ACHN (cell line): ENCODE data around the gene TCIRG1.

ENCODE experiments used
- DNase-seq: peaks from one replicate; pipeline ENCODE4 v3.0.0-alpha.2; 2015
- in situ Hi-C: cut with HindIII; loops from 2 replicates; pipeline ENCODE4 v1.10.0; 2017; ENCODE audit warnings: low sequenced_read_pairs, low pct_ligation_motif_present, low pct_unique_long_range_greater_than_20kb

TCIRG1 gene

DNA sequence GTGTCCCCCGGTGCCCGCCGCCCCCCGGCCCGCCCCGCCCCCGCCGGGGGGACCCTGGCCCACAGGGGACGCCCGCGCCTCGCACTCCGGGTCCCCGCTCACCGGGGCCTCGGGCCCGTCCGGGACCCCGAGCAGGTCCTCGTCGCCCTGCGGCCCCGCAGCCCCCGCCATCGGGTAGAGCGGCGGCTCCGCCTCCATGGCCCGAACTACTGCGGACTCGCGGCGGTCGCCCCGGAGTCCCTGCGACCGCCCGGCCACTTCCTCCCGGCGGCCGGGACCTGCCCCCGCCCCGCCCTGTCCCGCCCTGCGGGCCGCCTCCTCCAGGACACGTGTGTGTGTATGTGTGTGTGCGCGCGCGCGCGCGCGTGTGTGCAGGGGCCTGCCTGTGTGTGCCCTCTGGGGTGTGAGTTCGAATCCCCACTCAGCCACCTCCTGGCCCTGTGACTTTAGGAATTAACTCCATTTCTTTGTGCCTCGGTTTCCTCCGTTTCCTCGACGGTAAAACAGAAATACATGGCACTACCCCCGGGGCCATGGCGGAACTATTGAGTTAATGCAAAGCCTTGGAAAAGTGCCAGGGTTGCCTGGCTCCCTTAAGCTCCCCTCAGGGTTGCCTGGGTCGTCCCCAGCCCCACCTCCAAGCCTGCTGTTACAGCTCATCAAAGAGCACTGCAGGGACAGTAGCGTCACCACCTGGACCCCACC lies 34.8 kb upstream of the TCIRG1 start, which contains the start of gene UNC93B1:
UNC93B1 (minus strand) TSS at position 252 of the 705 bp plus-strand sequence; CDS start at position 198, 54 bp downstream.
- in situ Hi-C loops, result no loop called here
- DNase-seq, result peak; percentile 83

- in situ Hi-C loops, result no loop called here
- no peak for DNase-seq
These were observed 34.1 kb upstream of the TCIRG1 start for GRCh38 chr11:68004551-68005335.

GRCh38 chr11:68006606-68007166 lies 32.1 kb upstream of the TCIRG1 start:
- in situ Hi-C loops, result no loop called here
- DNase-seq, result no peak

DNA sequence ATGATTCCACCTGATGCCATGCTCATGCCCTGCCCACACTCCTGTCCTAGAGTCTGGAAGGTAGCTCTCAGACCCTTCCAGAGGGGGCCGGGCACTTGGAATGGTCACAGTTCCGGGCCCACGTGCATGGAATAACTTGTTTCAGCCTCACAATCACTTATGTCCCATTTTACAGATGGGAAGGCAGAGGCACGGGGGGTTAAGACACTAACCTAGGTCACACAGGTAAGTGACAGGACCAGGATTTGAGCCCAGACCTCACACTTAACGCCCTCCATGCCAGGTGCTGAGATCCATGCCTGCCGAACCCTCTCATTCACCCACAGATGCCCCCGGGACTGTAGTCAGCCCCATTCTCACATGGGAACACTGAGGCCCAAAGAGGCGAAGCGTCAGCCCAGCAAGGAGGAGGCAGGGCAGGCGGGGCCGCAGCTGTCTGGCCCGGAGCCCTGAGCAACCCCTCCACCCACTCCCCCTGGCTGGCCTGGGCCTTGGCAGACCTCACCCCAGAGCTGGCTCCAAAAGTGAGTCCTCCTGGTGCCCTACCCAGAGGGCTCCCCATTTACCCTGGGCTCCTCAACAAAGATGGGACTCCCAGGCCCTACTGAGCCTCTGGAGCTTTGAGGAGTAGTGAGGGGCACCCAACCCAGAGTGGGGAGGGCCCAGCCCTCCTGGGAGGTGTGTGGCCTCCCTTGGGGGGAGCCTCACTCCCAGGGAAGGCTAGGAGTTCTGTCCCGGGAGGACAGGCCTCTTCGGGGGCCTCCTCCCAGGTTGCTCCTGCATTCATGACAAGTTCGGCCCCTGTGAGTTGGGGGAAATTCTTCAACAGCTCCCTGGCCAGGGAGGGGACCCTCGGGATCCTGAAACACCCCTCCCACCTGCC lies 31.1 kb upstream of the TCIRG1 start:
- DNase-seq, result no peak
- in situ Hi-C loops, result no loop called here

- DNase-seq, result no peak
- in situ Hi-C loops, result no loop called here
These were observed 30.2 kb upstream of the TCIRG1 start for GRCh38 chr11:68008381-68009337.

GRCh38 chr11:68009391-68010089 lies 29.3 kb upstream of the TCIRG1 start:
- in situ Hi-C loops, result no loop called here
- DNase-seq, result peak; percentile 59

DNA sequence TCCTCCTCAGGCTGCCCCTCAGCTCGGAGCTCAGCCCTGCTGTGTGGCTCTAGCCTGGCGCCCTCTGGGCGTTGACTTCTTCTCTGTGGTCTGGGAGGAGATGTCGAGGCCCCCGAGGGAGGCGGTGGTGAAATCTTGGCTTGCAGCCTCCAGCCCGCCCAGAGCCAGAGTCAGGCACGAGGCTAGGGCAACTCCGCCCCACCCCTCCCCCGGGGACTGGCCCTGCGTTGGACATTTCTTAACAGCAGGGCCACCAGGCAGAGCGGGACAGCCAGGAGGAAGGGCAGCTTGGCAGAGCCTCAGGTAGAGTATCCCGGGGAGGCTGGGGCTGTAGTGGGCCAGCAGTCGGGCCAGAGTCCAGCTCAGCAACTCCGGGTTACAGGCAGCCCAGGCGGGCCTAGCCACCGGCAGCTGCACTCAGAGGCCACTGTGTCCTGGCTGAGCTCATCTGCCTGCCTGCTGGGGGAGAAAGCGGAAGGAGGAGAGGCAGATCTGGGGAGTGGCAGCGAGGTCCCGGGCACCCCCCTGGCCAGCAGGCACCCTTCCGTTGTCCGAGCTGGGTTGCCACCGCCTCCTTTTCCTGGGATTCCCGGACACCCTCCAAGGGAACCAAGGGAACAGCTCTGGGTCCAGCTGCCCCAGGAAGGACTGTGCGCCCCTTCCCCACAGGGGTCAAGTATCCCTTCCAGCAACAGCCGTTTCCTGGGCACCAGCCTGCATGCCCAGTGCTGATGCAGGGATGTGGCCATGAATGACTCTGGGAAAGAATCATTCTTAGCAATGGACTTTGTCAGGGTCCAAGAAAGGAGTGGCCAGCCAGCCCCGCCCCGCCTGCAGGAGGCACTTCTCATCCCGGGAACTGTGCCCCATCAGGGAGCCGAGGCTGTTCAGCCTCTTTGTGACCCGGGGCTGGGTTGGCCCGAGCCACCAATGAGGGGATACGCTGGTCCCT lies 28.5 kb upstream of the TCIRG1 start, which contains the start of gene ALDH3B1:
ALDH3B1 (plus strand) TSS at position 238 of the 952 bp plus-strand sequence. CDS start 4,971 bp downstream, outside the sequence.
- in situ Hi-C loops, result no loop called here

DNA sequence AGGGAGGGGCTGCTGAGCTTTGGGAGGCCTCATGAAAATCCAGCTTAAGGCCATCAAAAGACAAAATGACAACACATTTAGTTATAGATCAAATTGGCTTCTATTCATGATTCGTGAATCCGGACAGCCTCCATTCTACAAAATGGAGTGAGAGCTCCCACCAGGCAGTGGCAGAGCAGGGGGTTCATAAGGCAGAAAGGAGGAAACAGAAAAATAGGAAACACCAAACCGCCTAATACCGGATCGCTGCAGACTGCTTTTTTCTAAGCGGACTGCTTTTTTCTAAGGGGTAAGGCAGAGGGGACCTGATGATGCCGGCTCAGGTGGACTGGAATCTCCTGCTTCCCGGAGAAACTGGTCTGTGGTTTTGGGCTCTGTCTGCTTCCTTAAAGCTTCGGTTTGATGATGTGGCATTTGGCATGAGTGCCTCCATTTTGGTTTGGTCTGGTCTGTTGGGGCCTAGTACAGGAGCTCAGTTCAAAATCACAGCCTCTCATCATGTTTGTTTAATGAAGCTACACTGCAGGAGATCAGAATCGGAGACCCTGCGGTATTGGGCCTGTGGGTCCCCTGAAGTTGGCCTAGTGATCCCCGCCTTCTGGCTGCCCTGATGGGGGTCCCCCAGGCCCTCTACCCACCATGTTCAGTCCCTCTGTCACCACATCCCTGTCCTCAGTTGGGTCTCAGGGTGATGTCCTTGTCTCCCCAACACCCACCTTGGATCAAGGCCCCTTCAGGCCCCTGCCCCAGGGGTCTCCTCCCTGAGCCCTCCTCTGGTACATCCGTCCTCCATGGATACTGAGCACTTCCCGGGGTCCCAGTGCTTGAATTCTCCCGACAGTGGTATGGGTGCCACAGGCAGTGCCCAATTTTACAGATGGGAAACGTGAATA lies 27.5 kb upstream of the TCIRG1 start:
- in situ Hi-C loops, result no loop called here
- no peak for DNase-seq

More for the DNA sequence above, 28.5 kb upstream of the TCIRG1 start, which contains the start of gene ALDH3B1:
- DNase-seq, result peak; percentile 89

DNA sequence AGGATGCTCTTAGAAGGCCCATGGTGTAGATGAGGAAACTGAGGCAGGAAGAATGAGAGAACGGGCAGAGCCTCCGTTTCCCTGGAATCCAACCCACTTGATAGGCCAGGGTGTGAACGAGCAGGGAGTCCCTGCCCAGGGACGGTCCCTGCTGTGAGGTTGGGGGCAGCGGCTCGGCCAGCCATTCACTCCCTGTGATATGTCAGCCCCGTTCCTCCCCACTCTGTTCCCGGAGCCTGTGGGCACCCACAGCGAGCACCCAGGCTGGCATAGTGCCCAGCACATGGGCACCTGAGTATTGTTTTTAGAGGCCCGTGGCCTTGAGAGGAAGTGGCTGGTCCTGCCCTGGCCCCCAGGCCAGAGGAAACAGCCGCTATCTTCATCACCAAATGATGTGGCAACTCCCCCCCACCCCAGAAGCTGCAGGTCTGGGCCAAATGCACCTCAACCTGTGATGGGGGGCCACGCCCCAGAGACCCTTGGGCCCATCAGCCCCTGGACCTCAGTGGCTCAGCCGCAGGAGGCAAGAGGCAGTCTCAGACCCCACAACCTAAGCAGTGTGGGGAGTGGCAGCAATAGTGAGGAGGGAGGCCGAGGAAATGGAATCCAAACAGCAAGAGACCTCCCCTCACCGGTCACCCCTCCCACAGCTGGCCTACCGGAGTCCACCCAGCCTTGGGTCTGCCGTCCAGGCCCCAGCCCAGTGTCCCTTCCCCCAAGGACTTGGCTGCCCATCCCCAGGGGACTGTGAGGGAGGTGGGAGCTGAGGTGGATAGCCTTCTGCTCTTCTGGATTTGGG lies 26.6 kb upstream of the TCIRG1 start:
- no peak for DNase-seq
- in situ Hi-C loops, result no loop called here

- in situ Hi-C loops, result no loop called here
- peak; percentile 98 for DNase-seq
These were observed 25.8 kb upstream of the TCIRG1 start for GRCh38 chr11:68012843-68013610.

DNA sequence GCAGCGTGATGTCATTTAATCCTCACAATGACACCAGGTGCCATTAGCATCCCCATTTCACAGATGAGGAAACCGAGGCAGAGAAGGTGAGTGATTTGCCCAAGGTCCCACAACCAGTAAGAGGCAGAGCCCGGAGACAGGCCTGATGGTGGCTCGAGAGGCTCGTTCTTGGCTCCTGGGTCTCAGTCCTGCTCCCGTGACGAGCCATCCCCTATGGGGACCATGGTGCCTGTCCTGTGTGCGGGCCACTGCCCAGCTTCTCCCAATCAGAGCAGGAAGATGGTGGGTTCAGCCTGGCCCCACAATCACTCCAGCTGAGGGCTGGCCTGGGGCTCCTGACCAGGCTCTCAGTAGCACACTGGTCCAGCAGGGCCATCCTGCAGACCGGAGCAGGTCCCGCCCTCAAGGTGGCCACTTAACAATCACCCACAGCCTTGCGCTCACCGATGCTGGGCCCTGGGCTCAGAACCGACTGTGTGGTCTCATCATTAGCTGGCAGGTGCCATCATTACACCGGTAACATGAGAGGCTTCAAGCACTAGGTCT lies 25.1 kb upstream of the TCIRG1 start:
- in situ Hi-C loops, result no loop called here
- no peak for DNase-seq

GRCh38 chr11:68014157-68014946 lies 24.5 kb upstream of the TCIRG1 start:
- in situ Hi-C loops, result no loop called here
- peak; percentile 93 for DNase-seq
